HG03095 (cell line): ENCODE data around the gene MAN1B1.
A peak's percentile ranks its signal among the peaks of the same experiment; 100 is the strongest.

Source experiments
- ATAC-seq: cut with Tn5 transposase; IDR thresholded peaks from one replicate; pipeline ENCODE4 v1.9.1; 2021; ENCODE audit warnings: moderate library complexity; ENCODE audit not compliant: unreplicated experiment

Gene MAN1B1

GRCh38 chr9:137083394-137084004, 3.3 kb upstream of the MAN1B1 start:
- no peak for ATAC-seq

- ATAC-seq: no peak
Measured at GRCh38 chr9:137084526-137084925, 2.3 kb upstream of the MAN1B1 start.

GRCh38 chr9:137085920-137086530, 760 bp upstream of the MAN1B1 start:
- peak; percentile 2 for ATAC-seq

- ATAC-seq: no peak
Measured at GRCh38 chr9:137087409-137087925, 682 bp downstream of the MAN1B1 start.

- no peak for ATAC-seq
Measured at GRCh38 chr9:137088121-137088520, 1.3 kb downstream of the MAN1B1 start.

- no peak for ATAC-seq
Measured at GRCh38 chr9:137089232-137089947, 2.6 kb downstream of the MAN1B1 start.

GRCh38 chr9:137095664-137096517, 9.1 kb downstream of the MAN1B1 start:
- peak; percentile 77 for ATAC-seq

- ATAC-seq: no peak
Measured at GRCh38 chr9:137096785-137097546, 10.2 kb downstream of the MAN1B1 start.

GRCh38 chr9:137097761-137098462, 11.1 kb downstream of the MAN1B1 start:
- ATAC-seq: no peak

GRCh38 chr9:137099231-137099630, 12.4 kb downstream of the MAN1B1 start:
- ATAC-seq: no peak

- ATAC-seq: no peak
Measured at GRCh38 chr9:137103206-137103999, 16.6 kb downstream of the MAN1B1 start.

- ATAC-seq: no peak
Measured at GRCh38 chr9:137105814-137106661, 19.3 kb downstream of the MAN1B1 start.

- no peak for ATAC-seq
Measured at GRCh38 chr9:137106662-137107250, 20.0 kb downstream of the MAN1B1 start.

GRCh38 chr9:137107312-137107921, 20.6 kb downstream of the MAN1B1 start:
- ATAC-seq: no peak

- no peak for ATAC-seq
Measured at GRCh38 chr9:137107982-137108381, 21.2 kb downstream of the MAN1B1 start.

- ATAC-seq: no peak
Measured at GRCh38 chr9:137108608-137109249, 21.9 kb downstream of the MAN1B1 start.
